NCI-H146 (cell line): ENCODE results near the gene SLC39A13.

Experiments
- DNase-seq: peaks from one replicate; lab custom pipeline; 2025; lab: John Stamatoyannopoulos, UW

SLC39A13 gene

GRCh38 chr11:47453365-47453764, 45.0 kb downstream of the SLC39A13 start:
- DNase-seq: no peak

- peak; percentile 72 for DNase-seq
Measured at GRCh38 chr11:47454258-47454671, 45.9 kb downstream of the SLC39A13 start.

GRCh38 chr11:47460571-47461235, 52.3 kb downstream of the SLC39A13 start:
- no peak for DNase-seq

GRCh38 chr11:47461876-47462275, 53.5 kb downstream of the SLC39A13 start:
- DNase-seq: no peak

GRCh38 chr11:47464483-47464882, 56.1 kb downstream of the SLC39A13 start:
- peak; percentile 57 for DNase-seq
